Tracheal epithelial cell (primary cell): Measurements from ENCODE around the gene TGM1. TPM values are rescaled to one million over a fixed set of nuclear protein-coding genes. Genes with fewer than 3 reads are reported as not detected.

Experiments used
- total RNA-seq: library from RNA; depleted of rRNA; stranded (reverse); fragments of >200 nt; gene quantifications from 2 replicates; pipeline ENCODE4 v1.2.1, GENCODE V29; 2014

Gene TGM1
- 69.1 and 167 TPM in 2 replicates for total RNA-seq

GRCh38 chr14:24262821-24263733 lies at the start of gene TGM1:
Gene TGM1, minus strand, starts transcription at chr14:24263177. Its CDS starts 825 bp downstream, at chr14:24262352.

GRCh38 chr14:24310646-24311604 lies 47.9 kb upstream of the TGM1 start, which contains the start of gene LTB4R:
Gene LTB4R, plus strand, starts transcription at chr14:24311502. Its CDS starts 4,150 bp downstream, at chr14:24315652.

DNA sequence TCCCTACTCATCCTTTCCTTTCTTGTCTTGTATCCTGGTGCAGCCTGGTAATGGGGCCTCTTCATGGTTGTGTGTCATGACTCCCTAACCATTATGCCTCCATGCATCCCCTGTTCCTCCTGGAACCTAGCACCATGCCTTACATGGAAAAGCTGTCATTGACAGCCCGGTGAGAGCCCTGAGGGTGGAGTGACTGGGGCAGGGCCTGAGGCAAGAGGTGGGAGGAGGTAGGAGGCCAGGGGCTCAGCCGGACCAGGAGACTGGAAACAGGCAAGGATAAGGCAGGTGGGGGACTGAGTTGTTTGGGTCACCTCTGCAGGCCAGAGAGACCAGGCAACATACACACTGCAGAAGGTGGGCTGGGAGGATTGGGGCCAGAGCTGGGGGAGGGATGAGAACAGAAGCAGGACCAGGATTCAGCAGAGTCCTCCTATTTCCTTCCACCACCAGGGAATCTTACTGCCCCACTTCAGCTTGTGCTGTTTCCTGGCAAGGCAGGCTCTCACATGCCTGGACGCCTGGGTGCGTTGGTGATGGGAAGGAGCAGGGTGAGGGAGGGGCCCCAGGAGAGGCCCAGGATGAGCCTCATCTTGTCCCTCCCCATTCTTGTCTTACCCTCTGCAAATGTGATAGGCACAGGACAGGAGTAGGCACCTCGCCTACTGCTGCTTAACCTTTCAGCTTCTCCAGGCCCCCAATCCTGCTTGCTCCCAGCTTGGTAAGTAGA lies 46.7 kb upstream of the TGM1 start, which contains the start of gene LTB4R2:
Gene LTB4R2, plus strand, starts transcription at position 603 of the 727 bp plus-strand sequence. CDS start 525 bp downstream, outside the sequence.

GRCh38 chr14:24307575-24308341 lies 44.8 kb upstream of the TGM1 start, which contains the start of gene CIDEB:
Gene CIDEB, minus strand, starts transcription at chr14:24307977. Its CDS starts 119 bp downstream, at chr14:24307858.

GRCh38 chr14:24299255-24300191 lies 36.5 kb upstream of the TGM1 start, which contains the start of the genes DHRS1 and NOP9:
Gene DHRS1, minus strand, starts transcription at chr14:24299780. Its CDS starts 674 bp downstream, at chr14:24299106.
Gene NOP9, plus strand, starts transcription at chr14:24299850. Its CDS starts 105 bp downstream, at chr14:24299955.

DNA sequence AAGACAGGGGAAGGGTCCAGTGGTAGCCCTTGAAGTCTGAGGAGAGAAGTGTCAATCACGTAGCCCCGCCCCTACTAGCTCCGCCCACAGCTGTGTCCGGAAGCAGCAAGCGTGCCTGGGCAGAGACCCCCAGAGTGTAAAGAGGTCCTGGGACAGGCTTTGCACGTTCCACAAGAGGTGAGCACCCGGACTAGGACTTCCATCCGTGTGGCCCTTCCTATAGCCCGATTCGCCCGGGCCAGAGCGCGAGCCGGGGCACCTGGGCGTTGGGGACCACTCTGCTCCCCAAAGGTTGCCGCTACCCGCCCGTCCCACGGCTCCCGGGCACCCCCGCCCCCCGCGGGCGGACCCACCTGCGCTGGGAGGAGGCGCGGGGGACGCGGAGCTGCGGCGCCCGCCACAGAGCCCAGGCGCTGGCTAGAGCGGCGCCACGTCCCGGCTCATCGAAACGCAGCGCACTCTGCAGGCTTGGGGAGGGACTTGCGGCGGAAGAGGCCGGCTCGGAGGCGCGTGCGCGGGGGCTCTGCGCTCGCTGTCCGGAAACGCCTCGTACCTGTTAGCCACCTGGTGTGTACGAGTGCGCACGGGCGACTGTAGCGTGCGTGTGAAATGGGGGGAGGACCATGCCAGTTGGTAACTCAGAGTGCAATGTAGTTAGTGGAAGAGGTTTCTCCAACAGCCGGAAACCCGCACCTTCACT lies 8.3 kb upstream of the TGM1 start, which contains the start of gene RABGGTA:
Gene RABGGTA, minus strand, starts transcription at position 464 of the 700 bp plus-strand sequence. CDS start 482 bp downstream, outside the sequence.

GRCh38 chr14:24232645-24233537 lies 30.1 kb downstream of the TGM1 start, which contains the start of gene GMPR2:
Gene GMPR2, plus strand, starts transcription at chr14:24232929. Its CDS starts 325 bp downstream, at chr14:24233254.

GRCh38 chr14:24232121-24232644 lies 30.8 kb downstream of the TGM1 start, which contains the start of gene NEDD8:
Gene NEDD8, minus strand, starts transcription at chr14:24232367. Its CDS starts 100 bp downstream, at chr14:24232267.

GRCh38 chr14:24215495-24216344 lies 47.3 kb downstream of the TGM1 start, which contains the start of gene MDP1:
Gene MDP1, minus strand, starts transcription at chr14:24216066. Its CDS starts 111 bp downstream, at chr14:24215955.

DNA sequence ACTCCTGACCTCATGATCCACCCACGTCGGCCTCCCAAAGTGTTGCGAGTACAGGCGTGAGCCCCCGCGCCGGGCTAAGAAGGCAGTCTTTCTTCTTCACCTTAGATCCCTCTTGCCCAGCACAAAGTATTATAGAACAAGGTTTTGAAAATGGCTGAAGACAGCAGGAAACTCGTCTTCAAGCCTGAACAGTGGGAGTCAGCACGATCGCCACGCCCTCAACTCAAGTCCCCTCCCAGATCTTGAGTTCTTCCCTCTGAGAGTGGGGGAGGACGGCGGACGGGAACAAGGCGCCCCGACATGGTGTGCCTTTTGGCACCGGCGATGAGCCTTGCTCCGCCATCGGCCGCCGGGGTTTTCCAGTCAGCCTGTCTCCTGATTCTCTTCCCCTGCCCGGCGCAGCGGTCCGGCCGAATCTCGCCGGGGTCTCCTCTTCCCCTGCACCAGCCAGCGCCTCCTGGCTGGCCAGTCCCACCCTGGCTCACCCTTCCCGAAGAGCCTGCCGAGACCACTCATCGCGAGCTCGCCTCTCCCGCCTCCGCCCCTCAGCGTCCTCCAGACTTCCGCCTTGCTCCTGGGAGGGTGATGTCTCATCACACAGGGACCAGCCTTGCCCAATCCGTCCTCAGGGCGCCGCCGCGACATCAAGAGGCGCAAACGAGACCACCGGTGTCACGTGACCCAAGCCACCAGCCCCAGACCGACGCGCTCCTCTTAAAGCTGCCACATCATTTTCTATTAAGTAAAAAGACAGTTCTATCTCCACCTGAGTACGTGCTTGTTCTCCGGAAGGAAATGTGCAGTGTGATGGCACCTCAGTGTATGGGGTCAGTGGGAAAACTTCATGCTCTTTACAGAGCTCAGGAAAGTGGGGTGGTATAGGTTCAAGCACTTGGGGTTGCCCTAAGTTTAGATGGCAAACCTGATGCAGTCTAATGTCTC lies 49.8 kb downstream of the TGM1 start, which contains the start of gene CHMP4A:
Gene CHMP4A, minus strand, starts transcription at position 565 of the 942 bp plus-strand sequence. Its CDS starts 49 bp downstream, at position 516.

Other genes with a start within 250 kb of the TGM1 start
- gene CARMIL3, start 211.2 kb downstream of the TGM1 start, total RNA-seq = under 0.01 and 0.24 TPM in 2 replicates
- not detected in 2 replicates for gene CPNE6, start 191.6 kb downstream of the TGM1 start, total RNA-seq
- 57.1 and 93.8 TPM in 2 replicates for gene PCK2, start 168.9 kb downstream of the TGM1 start, total RNA-seq
- gene DCAF11, start 148.4 kb downstream of the TGM1 start, total RNA-seq = 70.1 and 80.1 TPM in 2 replicates
- gene NRL, start 148.2 kb downstream of the TGM1 start, total RNA-seq = 0.96 and 1.9 TPM in 2 replicates
- gene FITM1, start 132.5 kb downstream of the TGM1 start, total RNA-seq = under 0.01 and 0.24 TPM in 2 replicates
- 92.9 and 152 TPM in 2 replicates for gene PSME1, start 127.0 kb downstream of the TGM1 start, total RNA-seq
- gene EMC9, start 121.6 kb downstream of the TGM1 start, total RNA-seq = 11.7 and 12.8 TPM in 2 replicates
- 33.7 and 78.8 TPM in 2 replicates for gene PSME2, start 116.6 kb downstream of the TGM1 start, total RNA-seq
- 23.9 and 49.0 TPM in 2 replicates for gene RNF31, start 115.7 kb downstream of the TGM1 start, total RNA-seq
- gene IRF9, start 101.9 kb downstream of the TGM1 start, total RNA-seq = 16.8 and 62.9 TPM in 2 replicates
- 1.7 and 6.0 TPM in 2 replicates for gene REC8, start 91.1 kb downstream of the TGM1 start, total RNA-seq
- gene IPO4, start 74.4 kb downstream of the TGM1 start, total RNA-seq = 45.6 and 64.3 TPM in 2 replicates
- gene TM9SF1, start 67.7 kb downstream of the TGM1 start, total RNA-seq = 63.9 and 79.9 TPM in 2 replicates
- not detected in 2 replicates for gene TSSK4, start 57.5 kb downstream of the TGM1 start, total RNA-seq
- 32.8 and 40.7 TPM in 2 replicates for gene CHMP4A, start 49.7 kb downstream of the TGM1 start, total RNA-seq
- gene MDP1, start 47.1 kb downstream of the TGM1 start, total RNA-seq = 10.8 and 14.7 TPM in 2 replicates
- 91.6 and 113 TPM in 2 replicates for gene NEDD8, start 30.8 kb downstream of the TGM1 start, total RNA-seq
- gene GMPR2, start 30.2 kb downstream of the TGM1 start, total RNA-seq = 95.1 and 97.1 TPM in 2 replicates
- 53.1 and 287 TPM in 2 replicates for gene TINF2, start 20.6 kb downstream of the TGM1 start, total RNA-seq
- gene RABGGTA, start 8.4 kb upstream of the TGM1 start, total RNA-seq = 53.9 and 65.1 TPM in 2 replicates
- gene DHRS1, start 36.6 kb upstream of the TGM1 start, total RNA-seq = 23.0 and 29.4 TPM in 2 replicates
- 26.6 and 41.4 TPM in 2 replicates for gene NOP9, start 36.7 kb upstream of the TGM1 start, total RNA-seq
- 1.4 and 6.0 TPM in 2 replicates for gene CIDEB, start 44.8 kb upstream of the TGM1 start, total RNA-seq
- 30.3 and 32.5 TPM in 2 replicates for gene LTB4R2, start 47.0 kb upstream of the TGM1 start, total RNA-seq
- 13.5 and 13.6 TPM in 2 replicates for gene LTB4R, start 48.3 kb upstream of the TGM1 start, total RNA-seq
- 1.7 TPM in 1 of 2 replicates, not detected in the other for gene ADCY4, start 71.9 kb upstream of the TGM1 start, total RNA-seq
- 2.1 and 5.1 TPM in 2 replicates for gene RIPK3, start 76.8 kb upstream of the TGM1 start, total RNA-seq
- gene NFATC4, start 105.0 kb upstream of the TGM1 start, total RNA-seq = 10.6 and 17.3 TPM in 2 replicates
- 7.0 and 8.4 TPM in 2 replicates for gene NYNRIN, start 135.8 kb upstream of the TGM1 start, total RNA-seq
- gene CBLN3, start 166.5 kb upstream of the TGM1 start, total RNA-seq = 0.64 and 0.96 TPM in 2 replicates
- gene KHNYN, start 166.8 kb upstream of the TGM1 start, total RNA-seq = 95.7 and 155 TPM in 2 replicates
- gene SDR39U1, start 179.6 kb upstream of the TGM1 start, total RNA-seq = 4.5 and 5.1 TPM in 2 replicates
- not detected in 2 replicates for gene CMA1, start 245.1 kb upstream of the TGM1 start, total RNA-seq